Endothelial cell of umbilical vein (primary cell): Measurements from ENCODE around the gene ZNF385B. TPM values are rescaled to one million over a fixed set of nuclear protein-coding genes. Genes with fewer than 3 reads are reported as not detected.

Experiments
- BruUV-seq: library from RNA; stranded (reverse); fragments of 400-500 nt; replicated peaks from 2 replicates; lab custom pipeline; 2021; lab: Mats Ljungman, UMichigan
- CTCF ChIA-PET: fragments of 300-600, 350-600 bp; sonication (Branson Sonifier 250); formaldehyde crosslinking; loops from one replicate; lab custom pipeline; 2021; ENCODE audit warnings: antibody characterized with exemption, inconsistent platforms; lab: Charles Lee
- POLR2A ChIA-PET: fragments of 300-600, 350-600 bp; sonication (Branson Sonifier 250); formaldehyde crosslinking; loops from one replicate; lab custom pipeline; 2021; ENCODE audit warnings: antibody characterized with exemption, inconsistent platforms; lab: Charles Lee
- DNase-seq: peaks from one replicate; pipeline ENCODE4 v3.0.0-alpha.2; 2011; ENCODE audit warnings: low read depth, low spot score
- FAIRE-seq: peaks from 2 replicates; lab custom pipeline; 2011; peaks lifted over from hg19 to GRCh38; lab: Jason Lieb, UNC
- H2AFZ ChIP-seq: 2 replicates; pipeline ENCODE4 v1.6.0; 2012; ENCODE audit warnings: low read depth, low read length, control low read depth, inconsistent platforms
- H3K27ac ChIP-seq: 2 replicates; pipeline ENCODE4 v1.5.1; 2011; ENCODE audit warnings: low read depth, mild to moderate bottlenecking, control low read depth, low read length, moderate library complexity; ENCODE audit not compliant: insufficient read depth
- H3K27me3 ChIP-seq, 2 experiments: 2 replicates each; pipeline versions ENCODE4 v1.6.0 to v1.6.1; 2011; ENCODE audit warnings: low read length in 2 of 2, mixed read lengths in 1 of 2; ENCODE audit not compliant: control insufficient read depth in 2 of 2, insufficient read depth in 2 of 2
- H3K36me3 ChIP-seq, 2 experiments: 2 replicates in 1 of 2; 3 replicates in 1 of 2; pipeline ENCODE4 v1.5.1; 2011; ENCODE audit warnings: low read length in 2 of 2, mild to moderate bottlenecking in 1 of 2, moderate library complexity in 1 of 2; ENCODE audit not compliant: control insufficient read depth in 2 of 2, insufficient read depth in 2 of 2; ENCODE audit errors: extremely low read depth in 1 of 2
- H3K4me1 ChIP-seq: 3 replicates; pipeline ENCODE4 v1.5.1; 2011; ENCODE audit warnings: mild to moderate bottlenecking, low read length; ENCODE audit not compliant: control insufficient read depth, insufficient read depth; ENCODE audit errors: extremely low read depth
- H3K4me2 ChIP-seq: 2 replicates; pipeline ENCODE4 v1.6.1; 2011; ENCODE audit warnings: low read length, control low read depth, mixed read lengths; ENCODE audit not compliant: insufficient read depth
- H3K4me3 ChIP-seq, 3 experiments: fragments of 200-600 bp in 1 of 3; sonication (generic), shearing (Covaris generic) in 1 of 3; replicated peaks in 1 of 3; 2 replicates each; pipeline ENCODE4 v1.5.1; 2011 to 2016; ENCODE audit warnings: control low read depth in 3 of 3, low read length in 3 of 3, mild to moderate bottlenecking in 2 of 3, inconsistent platforms in 1 of 3, low read depth in 1 of 3, moderate library complexity in 1 of 3; ENCODE audit not compliant: insufficient read depth in 1 of 3
- H3K79me2 ChIP-seq: 2 replicates; pipeline ENCODE4 v1.6.0; 2012; ENCODE audit warnings: low read length, inconsistent platforms; ENCODE audit not compliant: control insufficient read depth, insufficient read depth
- H3K9ac ChIP-seq: replicated peaks from 2 replicates; pipeline ENCODE3; 2011; ENCODE audit warnings: low read length, control low read depth; ENCODE audit not compliant: insufficient read depth; ENCODE audit errors: extremely low read depth
- H3K9me1 ChIP-seq: replicated peaks from 3 replicates; pipeline ENCODE4 v1.6.0; 2011; ENCODE audit warnings: mild to moderate bottlenecking, low read length; ENCODE audit not compliant: control insufficient read depth, insufficient read depth; ENCODE audit errors: extremely low read depth
- H3K9me3 ChIP-seq: replicated peaks from 2 replicates; pipeline ENCODE4 v1.5.1; 2012; ENCODE audit warnings: low read length, inconsistent platforms; ENCODE audit not compliant: control insufficient read depth, insufficient read depth
- H4K20me1 ChIP-seq: replicated peaks from 2 replicates; pipeline ENCODE3; 2011; ENCODE audit warnings: mild to moderate bottlenecking, low read length; ENCODE audit not compliant: control insufficient read depth, insufficient read depth; ENCODE audit errors: extremely low read depth
- FOS ChIP-seq: IDR thresholded peaks from 2 replicates; pipeline ENCODE4 v1.6.1; 2011; ENCODE audit warnings: mild to moderate bottlenecking, low read length, moderate library complexity, borderline replicate concordance; ENCODE audit not compliant: insufficient read depth
- JUN ChIP-seq: IDR thresholded peaks from 2 replicates; pipeline ENCODE4 v1.6.1; 2011; ENCODE audit warnings: borderline replicate concordance, low read depth; ENCODE audit not compliant: insufficient read length, insufficient read depth
- MYC ChIP-seq: IDR thresholded peaks from one replicate; pipeline ENCODE4 v1.6.1; 2011; ENCODE audit warnings: mild to moderate bottlenecking, low read depth, low read length
- dilution Hi-C: fragments of 300-500 bp; cut with MboI; formaldehyde crosslinking; loops from one replicate; pipeline ENCODE4 v1.15.0; 2019; ENCODE audit warnings: low sequenced_read_pairs; ENCODE audit not compliant: extremely low pct_ligation_motif_present
- intact Hi-C: fragments of 100-400 bp; cut with micrococcal nuclease; formaldehyde crosslinking; loops from one replicate; pipeline ENCODE4 v1.10.0; 2022
- polyA plus RNA-seq, 4 experiments: library from polyadenylated mRNA; depleted of rRNA in 3 of 4; stranded (reverse) in 3 of 4; unstranded in 1 of 4; fragments of >200 nt; gene quantifications; 2 replicates each; pipeline versions ENCODE4 v1.2.1 to v1.2.3, GENCODE V29; 2011 to 2012; ENCODE audit warnings: missing spikeins in 1 of 4
- total RNA-seq: library from RNA; stranded (reverse); gene quantifications from 2 replicates; pipeline ENCODE4 v1.2.3, GENCODE V29; 2021

The ZNF385B gene
- total and polyA plus RNA-seq, 2 donors (not counting 3 experiments of a cell fraction or from before 2014, with no cell fraction given) = not detected

DNA sequence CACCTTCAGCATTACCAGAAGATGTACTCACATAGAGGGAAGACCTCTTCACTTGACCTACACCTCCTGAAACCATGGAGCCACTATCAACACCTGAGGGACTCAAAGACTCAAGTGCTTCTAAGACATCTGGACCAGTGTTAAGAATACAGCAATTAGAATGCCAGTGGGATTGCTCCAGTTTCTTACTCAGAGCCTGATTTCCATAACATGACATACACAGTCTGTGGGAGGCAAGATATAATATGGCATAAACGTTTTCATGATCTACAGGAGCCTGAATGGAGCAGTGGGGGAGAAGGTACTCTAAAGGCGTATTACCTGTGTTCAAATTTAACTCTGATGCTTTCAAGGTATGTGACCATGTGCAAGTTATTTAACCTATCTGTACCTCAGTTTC is 57.2 kb downstream of the ZNF385B start:
- Histone ChIP-seq H3K4me2 (no peak overlapping the region), H3K4me1 (no peaks in the 10 kb centered on the region), H3K9ac (no peak overlapping the region), H3K4me3 (no peak overlapping the region), H3K9me3 (no peaks in the 10 kb centered on the region), H4K20me1 (no peaks in the 10 kb centered on the region), H3K36me3 (no peaks in the 10 kb centered on the region), H3K27ac (no peak overlapping the region), H3K9me1 (no peaks in the 10 kb centered on the region), H3K79me2 (no peaks in the 10 kb centered on the region), H2AFZ (no peak overlapping the region), H3K27me3 (no peaks in the 10 kb centered on the region)
- FAIRE-seq (no peak), DNase-seq (no peak)
- TF ChIP-seq JUN = no peak
- dilution Hi-C loops = no loop called here
- CTCF ChIA-PET = no interaction called here
- POLR2A ChIA-PET = no interaction called here
- no TSS peak for BruUV-seq
- intact Hi-C loops = no loop called here

DNA sequence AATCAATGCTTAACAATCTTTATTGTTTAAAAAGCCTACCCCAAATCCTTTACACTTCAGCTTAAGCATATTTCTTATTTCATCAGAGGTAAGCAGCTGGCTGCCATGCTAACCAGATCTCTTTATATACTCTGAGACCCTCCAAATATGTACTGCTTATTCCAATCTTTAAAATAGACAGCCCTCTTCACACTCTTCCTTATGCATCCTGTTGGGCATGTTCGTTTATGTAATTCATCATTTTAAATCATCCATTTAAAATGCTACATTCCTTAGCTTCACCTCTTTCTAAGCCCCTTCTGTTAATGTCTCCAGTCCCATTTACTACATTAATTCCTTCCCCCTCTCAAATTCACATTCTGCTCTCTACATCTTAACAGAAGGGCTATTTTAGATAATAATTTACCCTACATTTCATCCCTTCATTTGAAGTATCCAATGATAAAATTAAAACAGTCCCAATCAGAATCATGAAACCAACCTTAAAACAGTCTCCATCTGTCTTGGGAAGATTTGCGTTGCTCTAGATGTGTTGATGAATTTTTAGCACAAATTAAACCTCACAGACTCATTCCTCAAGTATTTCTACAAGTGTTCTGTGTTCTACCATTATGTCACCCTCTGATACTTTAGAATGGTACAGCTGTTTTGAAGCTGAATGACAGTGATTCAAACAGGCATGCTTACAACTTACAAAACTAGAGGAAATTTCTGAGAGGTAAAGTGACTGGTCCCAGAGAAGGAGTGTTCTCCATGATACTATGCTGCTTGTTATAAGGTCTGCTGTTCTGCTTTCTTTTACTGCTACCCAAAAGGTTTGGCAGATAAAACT is 59.1 kb downstream of the ZNF385B start:
- BruUV-seq = no TSS peak
- no peak for TF ChIP-seq MYC
- no peak for TF ChIP-seq FOS
- no peak for TF ChIP-seq JUN
- Histone ChIP-seq H3K27ac (no peak overlapping the region), H3K9me3 (no peaks in the 10 kb centered on the region), H3K4me1 (no peaks in the 10 kb centered on the region), H3K9me1 (no peaks in the 10 kb centered on the region), H3K4me2 (no peak overlapping the region), H2AFZ (no peak overlapping the region), H3K27me3 (no peaks in the 10 kb centered on the region), H4K20me1 (no peaks in the 10 kb centered on the region), H3K36me3 (no peaks in the 10 kb centered on the region), H3K9ac (no peak overlapping the region), H3K79me2 (no peaks in the 10 kb centered on the region), H3K4me3 (no peak overlapping the region)
- intact Hi-C loops = no loop called here
- FAIRE-seq (no peak), DNase-seq (no peak)
- dilution Hi-C loops = no loop called here
- CTCF ChIA-PET = no interaction called here
- POLR2A ChIA-PET = no interaction called here
